GM12892 (cell line): Measurements from ENCODE around the gene PIP4K2A.
"Not testable (repeated sequence)": the region's sequence is repeated elsewhere in the genome, so short reads cannot be mapped to it uniquely, and the experiment has no call there.

Experiments
- POLR2A ChIP-seq: IDR thresholded peaks from 2 replicates; pipeline ENCODE4 v1.6.1; 2011; ENCODE audit warnings: low read depth, low read length, control low read depth
- POLR2AphosphoS5 ChIP-seq: IDR thresholded peaks from 2 replicates; pipeline ENCODE4 v1.6.1; 2011; ENCODE audit warnings: low read depth, low read length, control low read depth

DNA sequence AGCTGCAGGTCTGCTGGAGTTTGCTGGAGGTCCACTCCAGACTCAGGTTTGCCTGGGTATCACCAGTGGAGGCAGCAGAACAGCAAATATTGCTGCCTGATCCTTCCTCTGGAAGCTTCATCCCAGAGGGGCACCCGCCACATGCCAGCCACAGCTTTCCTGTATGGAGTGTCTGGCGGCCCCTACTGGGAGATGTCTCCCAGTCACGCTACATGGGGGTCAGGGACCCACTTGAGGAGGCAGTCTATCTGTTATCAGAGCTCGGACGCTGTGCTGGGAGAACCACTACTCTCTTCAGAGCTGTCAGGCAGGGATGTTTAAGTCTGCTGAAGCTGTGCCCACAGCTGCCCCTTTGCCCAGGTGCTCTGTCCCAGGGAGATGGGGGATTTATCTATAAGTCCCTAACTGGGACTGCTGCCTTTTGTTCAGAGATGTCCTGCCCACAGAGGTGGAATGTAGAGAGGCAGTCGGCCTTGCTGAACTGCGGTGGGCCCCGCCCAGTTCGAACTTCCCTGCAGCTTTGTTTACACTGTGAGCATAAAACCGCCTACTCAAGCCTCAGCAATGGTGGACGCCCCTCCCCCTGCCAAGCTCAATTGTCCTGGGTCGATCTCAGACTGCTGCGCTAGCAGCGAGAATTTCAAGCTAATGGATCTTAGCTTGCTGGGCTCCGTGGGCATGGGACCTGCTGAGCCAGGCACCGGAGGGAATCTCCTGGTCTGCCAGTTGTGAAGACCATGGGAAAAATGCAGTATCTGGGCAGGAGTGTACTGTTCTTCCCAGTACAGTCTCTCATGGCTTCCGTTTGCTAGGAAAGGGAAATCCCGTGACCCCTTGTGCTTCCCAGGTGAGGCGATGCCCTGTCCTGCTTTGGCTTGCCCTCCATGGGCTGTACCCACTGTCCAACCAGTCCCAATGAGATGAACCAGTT, 200.6 kb downstream of the PIP4K2A start:
- not testable (repeated sequence) for TF ChIP-seq POLR2A, POLR2AphosphoS5
